Measurements from ENCODE around the gene ANAPC2.

ANAPC2 gene

GRCh38 chr9:137192859-137193258 lies 4.5 kb upstream of the ANAPC2 start:
- DNase-seq (ENCODE audit: low read depth), result no peak

GRCh38 chr9:137192448-137192780 lies 4.1 kb upstream of the ANAPC2 start:
- no peak for DNase-seq (ENCODE audit: low read depth)

- DNase-seq (ENCODE audit: low read depth), result no peak
Measured at GRCh38 chr9:137191691-137192447, 3.5 kb upstream of the ANAPC2 start.

GRCh38 chr9:137191245-137191644 lies 2.9 kb upstream of the ANAPC2 start:
- DNase-seq (ENCODE audit: low read depth), result no peak

GRCh38 chr9:137190315-137190856 lies 2.0 kb upstream of the ANAPC2 start:
- DNase-seq (ENCODE audit: low read depth), result no peak

- DNase-seq (ENCODE audit: low read depth), result no peak
Measured at GRCh38 chr9:137189297-137190295, 1.2 kb upstream of the ANAPC2 start.

GRCh38 chr9:137188086-137188489 lies 272 bp downstream of the ANAPC2 start:
- DNase-seq (ENCODE audit: low read depth), result no peak

- DNase-seq (ENCODE audit: low read depth), result no peak
Measured at GRCh38 chr9:137187386-137187785, 974 bp downstream of the ANAPC2 start.

GRCh38 chr9:137186385-137186784 lies 2.0 kb downstream of the ANAPC2 start:
- DNase-seq (ENCODE audit: low read depth), result no peak

- DNase-seq (ENCODE audit: low read depth), result no peak
Measured at GRCh38 chr9:137185921-137186320, 2.4 kb downstream of the ANAPC2 start.

- no peak for DNase-seq (ENCODE audit: low read depth)
Measured at GRCh38 chr9:137184881-137185660, 3.3 kb downstream of the ANAPC2 start.

GRCh38 chr9:137183980-137184595 lies 4.3 kb downstream of the ANAPC2 start:
- DNase-seq (ENCODE audit: low read depth), result no peak

GRCh38 chr9:137182836-137183235 lies 5.5 kb downstream of the ANAPC2 start:
- no peak for DNase-seq (ENCODE audit: low read depth)

GRCh38 chr9:137181680-137182079 lies 6.7 kb downstream of the ANAPC2 start:
- DNase-seq (ENCODE audit: low read depth), result no peak

- DNase-seq (ENCODE audit: low read depth), result no peak
Measured at GRCh38 chr9:137180491-137180890, 7.9 kb downstream of the ANAPC2 start.

- DNase-seq (ENCODE audit: low read depth), result no peak
Measured at GRCh38 chr9:137179761-137180160, 8.6 kb downstream of the ANAPC2 start.

GRCh38 chr9:137178939-137179630 lies 9.3 kb downstream of the ANAPC2 start:
- no peak for DNase-seq (ENCODE audit: low read depth)

GRCh38 chr9:137178201-137178938 lies 10.0 kb downstream of the ANAPC2 start:
- peak; percentile 51 for DNase-seq (ENCODE audit: low read depth)

GRCh38 chr9:137176302-137177182 lies 11.8 kb downstream of the ANAPC2 start:
- peak; percentile 56 for DNase-seq (ENCODE audit: low read depth)
